Measurements from ENCODE around the gene NUP210L.

DNA sequence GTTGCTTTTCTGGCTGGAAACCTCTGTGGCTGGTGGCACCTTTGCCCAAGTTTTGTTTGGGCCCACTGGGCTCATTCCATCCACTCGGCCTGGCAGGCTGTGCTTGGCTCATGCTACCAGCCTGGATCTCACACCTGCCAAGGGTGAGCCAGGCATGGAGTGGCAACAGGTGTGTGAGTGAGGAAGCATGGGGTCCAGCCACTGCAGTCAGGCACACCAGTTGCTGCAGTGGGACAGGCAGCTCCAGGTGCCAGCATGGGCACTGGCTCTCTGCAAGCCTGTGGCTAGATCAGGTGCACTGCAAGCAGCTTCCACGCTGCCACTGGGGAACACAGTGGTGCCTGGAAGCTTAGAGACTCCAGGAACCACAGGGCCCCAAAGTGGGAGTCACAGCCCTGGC, 57.0 kb downstream of the NUP210L start:
- TF ChIP-seq, protein P1, sequence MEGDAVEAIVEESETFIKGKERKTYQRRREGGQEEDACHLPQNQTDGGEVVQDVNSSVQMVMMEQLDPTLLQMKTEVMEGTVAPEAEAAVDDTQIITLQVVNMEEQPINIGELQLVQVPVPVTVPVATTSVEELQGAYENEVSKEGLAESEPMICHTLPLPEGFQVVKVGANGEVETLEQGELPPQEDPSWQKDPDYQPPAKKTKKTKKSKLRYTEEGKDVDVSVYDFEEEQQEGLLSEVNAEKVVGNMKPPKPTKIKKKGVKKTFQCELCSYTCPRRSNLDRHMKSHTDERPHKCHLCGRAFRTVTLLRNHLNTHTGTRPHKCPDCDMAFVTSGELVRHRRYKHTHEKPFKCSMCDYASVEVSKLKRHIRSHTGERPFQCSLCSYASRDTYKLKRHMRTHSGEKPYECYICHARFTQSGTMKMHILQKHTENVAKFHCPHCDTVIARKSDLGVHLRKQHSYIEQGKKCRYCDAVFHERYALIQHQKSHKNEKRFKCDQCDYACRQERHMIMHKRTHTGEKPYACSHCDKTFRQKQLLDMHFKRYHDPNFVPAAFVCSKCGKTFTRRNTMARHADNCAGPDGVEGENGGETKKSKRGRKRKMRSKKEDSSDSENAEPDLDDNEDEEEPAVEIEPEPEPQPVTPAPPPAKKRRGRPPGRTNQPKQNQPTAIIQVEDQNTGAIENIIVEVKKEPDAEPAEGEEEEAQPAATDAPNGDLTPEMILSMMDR (CRISPR knock-in tag; IDR thresholded peaks at IDR 0.05) = no peak
- TF ChIP-seq JUND (CRISPR knock-in tag; IDR thresholded peaks at IDR 0.05) (no peak), TGIF2 (CRISPR knock-in tag; IDR thresholded peaks at IDR 0.05) (no peak), ATRX (CRISPR knock-in tag; IDR thresholded peaks at IDR 0.05; ENCODE audit: borderline replicate concordance) (no peak), MXI1 (IDR thresholded peaks at IDR 0.05; ENCODE audit: borderline replicate concordance, low read depth, low read length) (no peak), SUZ12 (IDR thresholded peaks at IDR 0.05; ENCODE audit: low read depth, low read length) (no peak), ZBTB8A (CRISPR knock-in tag; IDR thresholded peaks at IDR 0.05; ENCODE audit: borderline replicate concordance, low read depth) (no peak), NFYB (CRISPR knock-in tag; IDR thresholded peaks at IDR 0.05) (no peak), POLR2AphosphoS5 (IDR thresholded peaks at IDR 0.05; ENCODE audit: low read depth, low read length) (no peak), RAD21 (CRISPR knock-in tag; IDR thresholded peaks at IDR 0.05) (no peak), CHCHD3 (CRISPR knock-in tag; IDR thresholded peaks at IDR 0.05) (no peak), BRCA1 (CRISPR knock-in tag; IDR thresholded peaks at IDR 0.05) (no peak), SRF (IDR thresholded peaks at IDR 0.05; ENCODE audit: low read depth, low read length) (no peak)
- TF ChIP-seq, protein P2, sequence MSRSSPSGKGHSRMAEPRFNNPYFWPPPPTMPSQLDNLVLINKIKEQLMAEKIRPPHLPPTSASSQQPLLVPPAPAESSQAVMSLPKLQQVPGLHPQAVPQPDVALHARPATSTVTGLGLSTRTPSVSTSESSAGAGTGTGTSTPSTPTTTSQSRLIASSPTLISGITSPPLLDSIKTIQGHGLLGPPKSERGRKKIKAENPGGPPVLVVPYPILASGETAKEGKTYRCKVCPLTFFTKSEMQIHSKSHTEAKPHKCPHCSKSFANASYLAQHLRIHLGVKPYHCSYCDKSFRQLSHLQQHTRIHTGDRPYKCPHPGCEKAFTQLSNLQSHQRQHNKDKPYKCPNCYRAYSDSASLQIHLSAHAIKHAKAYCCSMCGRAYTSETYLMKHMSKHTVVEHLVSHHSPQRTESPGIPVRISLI (CRISPR knock-in tag; IDR thresholded peaks at IDR 0.05; ENCODE audit: borderline replicate concordance) = no peak

Data from HepG2 (cell line).